Astrocyte (in vitro differentiated cells and primary cell): Measurements from ENCODE around the gene LIPE.

ENCODE experiments used
- EZH2 ChIP-seq: IDR thresholded peaks from 2 replicates; pipeline ENCODE4 v1.6.1; 2012; ENCODE audit warnings: mild to moderate bottlenecking, low read length, inconsistent platforms; ENCODE audit not compliant: insufficient read depth
- TF ChIP-seq, protein P1 (sequence below): IDR thresholded peaks from 2 replicates; pipeline ENCODE4 v1.5.1; 2011; ENCODE audit warnings: low read depth, mild to moderate bottlenecking, inconsistent platforms, low read length, moderate library complexity; ENCODE audit not compliant: insufficient read depth

DNA sequence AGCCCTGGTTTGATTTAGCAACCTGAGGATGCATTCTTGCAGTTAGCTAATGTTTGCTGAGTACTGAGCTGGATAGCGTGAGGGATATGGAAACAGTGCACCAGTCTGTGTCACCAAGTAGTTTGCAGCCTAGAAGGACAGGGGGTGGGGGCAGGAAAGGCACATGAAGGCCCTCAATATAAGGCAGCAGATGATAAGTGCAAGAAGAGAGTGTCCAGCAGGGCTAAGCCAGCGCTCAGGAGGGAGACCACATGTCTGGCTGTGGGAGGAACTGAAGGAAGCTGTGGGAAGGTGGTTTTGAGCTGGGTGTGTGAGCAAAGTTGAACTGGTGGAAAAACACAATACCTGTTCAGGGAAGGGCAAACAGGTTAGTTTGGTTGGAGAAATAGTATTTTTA lies 13.9 kb upstream of the LIPE start:
- no peak for TF ChIP-seq EZH2
- TF ChIP-seq, protein P1, sequence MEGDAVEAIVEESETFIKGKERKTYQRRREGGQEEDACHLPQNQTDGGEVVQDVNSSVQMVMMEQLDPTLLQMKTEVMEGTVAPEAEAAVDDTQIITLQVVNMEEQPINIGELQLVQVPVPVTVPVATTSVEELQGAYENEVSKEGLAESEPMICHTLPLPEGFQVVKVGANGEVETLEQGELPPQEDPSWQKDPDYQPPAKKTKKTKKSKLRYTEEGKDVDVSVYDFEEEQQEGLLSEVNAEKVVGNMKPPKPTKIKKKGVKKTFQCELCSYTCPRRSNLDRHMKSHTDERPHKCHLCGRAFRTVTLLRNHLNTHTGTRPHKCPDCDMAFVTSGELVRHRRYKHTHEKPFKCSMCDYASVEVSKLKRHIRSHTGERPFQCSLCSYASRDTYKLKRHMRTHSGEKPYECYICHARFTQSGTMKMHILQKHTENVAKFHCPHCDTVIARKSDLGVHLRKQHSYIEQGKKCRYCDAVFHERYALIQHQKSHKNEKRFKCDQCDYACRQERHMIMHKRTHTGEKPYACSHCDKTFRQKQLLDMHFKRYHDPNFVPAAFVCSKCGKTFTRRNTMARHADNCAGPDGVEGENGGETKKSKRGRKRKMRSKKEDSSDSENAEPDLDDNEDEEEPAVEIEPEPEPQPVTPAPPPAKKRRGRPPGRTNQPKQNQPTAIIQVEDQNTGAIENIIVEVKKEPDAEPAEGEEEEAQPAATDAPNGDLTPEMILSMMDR = no peak
